BE2C (cell line): ENCODE measurements around the gene SLC43A1.

Experiments used
- DNase-seq: peaks from one replicate; pipeline ENCODE4 v3.0.0-alpha.2; 2020
- H3K27me3 ChIP-seq: fragments of 250-450 bp; sonication (Bioruptor Pico); 2 replicates; pipeline ENCODE4 v1.5.1; 2020; ENCODE audit warnings: mild to moderate bottlenecking
- H3K36me3 ChIP-seq: fragments of 250-450 bp; sonication (Bioruptor Pico); 2 replicates; pipeline ENCODE4 v1.5.1; 2020; ENCODE audit warnings: mild to moderate bottlenecking
- H3K4me1 ChIP-seq: fragments of 250-450 bp; sonication (Bioruptor Pico); 2 replicates; pipeline ENCODE4 v1.5.1; 2020
- H3K4me3 ChIP-seq: 2 replicates; pipeline ENCODE4 v1.5.1; 2011; ENCODE audit warnings: low read depth, low read length
- H3K9me3 ChIP-seq: fragments of 250-450 bp; sonication (Bioruptor Pico); 2 replicates; pipeline ENCODE4 v1.5.1; 2020
- TF ChIP-seq, protein P1 (sequence below): IDR thresholded peaks from 2 replicates; pipeline ENCODE4 v1.5.1; 2012; ENCODE audit warnings: mild to moderate bottlenecking, low read depth, low read length

SLC43A1 gene

DNA sequence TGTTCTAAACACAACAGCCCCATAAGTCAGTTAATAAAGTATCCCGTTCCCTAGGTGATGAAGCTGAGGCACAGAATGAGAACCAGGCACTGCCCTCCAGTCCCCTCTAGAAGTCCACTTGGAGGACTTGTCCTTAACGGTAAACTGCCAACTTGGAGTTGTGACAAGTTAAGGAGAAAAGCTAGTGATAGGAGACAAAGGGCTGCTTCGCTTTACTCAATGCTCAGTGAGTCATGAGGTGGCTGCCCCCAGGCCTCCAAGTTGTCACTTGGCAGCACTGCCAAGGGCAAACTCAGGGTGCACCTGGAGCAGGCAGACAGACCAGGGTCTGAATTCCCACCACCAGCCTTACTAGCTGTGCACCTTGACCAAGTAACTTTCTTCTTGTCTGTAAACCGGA, 13.5 kb downstream of the SLC43A1 start:
- H3K9me3 ChIP-seq, result no peaks in the 10 kb centered on the region
- no peak for DNase-seq
- no peaks in the 10 kb centered on the region for H3K36me3 ChIP-seq
- H3K4me3 ChIP-seq, result no peak overlapping the region
- no peaks in the 10 kb centered on the region for H3K27me3 ChIP-seq
- H3K4me1 ChIP-seq, result no peaks in the 10 kb centered on the region
- TF ChIP-seq, protein P1, sequence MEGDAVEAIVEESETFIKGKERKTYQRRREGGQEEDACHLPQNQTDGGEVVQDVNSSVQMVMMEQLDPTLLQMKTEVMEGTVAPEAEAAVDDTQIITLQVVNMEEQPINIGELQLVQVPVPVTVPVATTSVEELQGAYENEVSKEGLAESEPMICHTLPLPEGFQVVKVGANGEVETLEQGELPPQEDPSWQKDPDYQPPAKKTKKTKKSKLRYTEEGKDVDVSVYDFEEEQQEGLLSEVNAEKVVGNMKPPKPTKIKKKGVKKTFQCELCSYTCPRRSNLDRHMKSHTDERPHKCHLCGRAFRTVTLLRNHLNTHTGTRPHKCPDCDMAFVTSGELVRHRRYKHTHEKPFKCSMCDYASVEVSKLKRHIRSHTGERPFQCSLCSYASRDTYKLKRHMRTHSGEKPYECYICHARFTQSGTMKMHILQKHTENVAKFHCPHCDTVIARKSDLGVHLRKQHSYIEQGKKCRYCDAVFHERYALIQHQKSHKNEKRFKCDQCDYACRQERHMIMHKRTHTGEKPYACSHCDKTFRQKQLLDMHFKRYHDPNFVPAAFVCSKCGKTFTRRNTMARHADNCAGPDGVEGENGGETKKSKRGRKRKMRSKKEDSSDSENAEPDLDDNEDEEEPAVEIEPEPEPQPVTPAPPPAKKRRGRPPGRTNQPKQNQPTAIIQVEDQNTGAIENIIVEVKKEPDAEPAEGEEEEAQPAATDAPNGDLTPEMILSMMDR, result no peak

DNA sequence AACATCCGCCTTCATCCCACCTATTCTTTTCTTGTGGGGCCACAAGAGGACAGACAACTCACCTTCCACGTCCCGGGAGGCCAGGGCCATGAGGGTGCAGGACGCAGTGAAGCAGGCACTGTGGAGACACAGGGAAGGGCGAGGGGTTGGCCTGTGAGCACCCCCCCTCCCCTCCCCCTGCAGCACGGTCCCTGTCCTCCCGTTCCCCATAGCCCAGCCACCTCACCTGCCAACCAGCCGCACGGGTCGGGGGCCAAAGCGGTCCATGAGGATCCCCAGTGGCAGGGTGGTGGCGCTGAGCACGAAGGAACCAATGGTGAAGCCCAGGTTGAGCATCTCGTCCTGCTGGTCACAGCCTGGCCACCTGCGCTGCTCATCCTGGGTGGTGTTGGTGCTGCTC, 14.6 kb downstream of the SLC43A1 start:
- TF ChIP-seq, protein P1, result no peak
- Histone ChIP-seq H3K9me3 (no peaks in the 10 kb centered on the region), H3K4me1 (no peaks in the 10 kb centered on the region), H3K36me3 (no peaks in the 10 kb centered on the region), H3K27me3 (no peaks in the 10 kb centered on the region), H3K4me3 (no peak overlapping the region)
- DNase-seq, result no peak

DNA sequence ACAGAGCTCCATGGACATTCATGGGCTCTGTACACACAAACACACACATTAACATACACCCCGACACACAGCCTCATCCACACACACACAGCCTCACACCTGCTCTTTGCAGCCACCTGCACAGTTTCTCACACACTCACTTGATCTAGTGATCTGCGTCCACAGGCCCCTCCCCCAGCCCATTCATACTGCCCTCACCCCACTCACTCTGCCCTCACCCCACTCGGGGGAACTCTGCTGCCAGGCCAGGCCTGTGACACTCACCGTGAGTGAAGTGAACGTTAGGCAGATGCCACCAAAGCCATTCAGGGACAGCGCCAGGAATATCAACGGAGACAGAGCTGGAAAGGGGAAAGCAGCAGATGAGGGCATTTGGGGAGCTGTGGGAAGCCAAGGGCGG, 15.0 kb downstream of the SLC43A1 start:
- Histone ChIP-seq H3K36me3 (no peaks in the 10 kb centered on the region), H3K4me1 (no peaks in the 10 kb centered on the region), H3K27me3 (no peaks in the 10 kb centered on the region), H3K4me3 (no peak overlapping the region), H3K9me3 (no peaks in the 10 kb centered on the region)
- no peak for DNase-seq
- TF ChIP-seq, protein P1, result no peak

DNA sequence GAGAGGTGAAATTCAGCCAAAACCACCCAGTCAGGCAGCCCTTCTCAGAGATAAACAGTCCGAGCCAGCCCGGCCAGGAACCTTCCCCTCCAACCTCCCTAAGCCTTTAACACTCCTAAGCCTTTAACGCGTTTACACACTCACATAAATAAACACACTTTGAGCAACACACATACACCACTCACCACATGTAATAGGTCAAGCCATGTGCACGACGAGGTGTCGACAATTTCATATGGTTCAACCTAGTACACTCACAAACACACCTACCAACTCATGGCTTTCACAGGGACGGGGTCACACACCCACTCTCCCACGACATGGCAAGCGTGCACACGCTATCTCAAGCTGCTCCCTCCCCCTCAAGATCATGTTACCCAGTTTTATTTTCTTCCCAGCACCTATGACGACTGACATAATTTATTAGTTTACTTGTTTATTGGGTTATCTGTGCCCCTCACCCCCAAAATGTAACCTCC, 15.5 kb downstream of the SLC43A1 start:
- DNase-seq, result no peak
- Histone ChIP-seq H3K27me3 (no peaks in the 10 kb centered on the region), H3K4me1 (no peaks in the 10 kb centered on the region), H3K36me3 (no peaks in the 10 kb centered on the region), H3K4me3 (no peak overlapping the region), H3K9me3 (no peaks in the 10 kb centered on the region)
- TF ChIP-seq, protein P1, result no peak

DNA sequence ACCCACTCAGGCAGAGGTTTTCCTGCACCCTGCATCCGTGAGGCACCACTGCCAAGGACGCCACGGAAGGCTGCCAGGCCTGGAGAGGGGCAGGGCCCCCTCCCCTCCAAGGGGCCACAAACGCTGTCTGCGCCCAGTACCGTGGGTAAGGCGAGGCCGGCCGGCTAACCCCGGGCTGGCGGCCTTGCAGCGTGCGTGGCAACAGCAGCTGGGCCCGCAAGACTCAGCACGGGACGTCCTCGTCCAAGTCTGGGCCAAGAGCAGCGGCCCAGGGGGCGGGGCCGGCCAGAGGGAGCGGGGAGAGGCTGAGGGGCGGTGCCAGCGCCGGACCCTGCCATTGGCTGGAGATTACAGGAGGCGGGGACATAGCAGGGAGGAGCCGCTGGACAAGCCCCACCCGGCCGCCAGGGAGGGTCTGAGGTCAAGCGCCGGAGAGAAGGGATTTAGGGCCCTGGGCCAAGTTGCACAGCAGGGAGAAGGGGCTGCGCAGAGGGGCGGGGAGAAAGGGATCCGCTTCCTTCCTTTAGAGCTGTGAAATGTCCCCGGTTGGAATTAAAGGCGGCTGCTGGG, 16.0 kb downstream of the SLC43A1 start:
- DNase-seq, result peak; percentile 92
- Histone ChIP-seq H3K4me3 (no peak overlapping the region), H3K27me3 (no peaks in the 10 kb centered on the region), H3K4me1 (no peaks in the 10 kb centered on the region), H3K36me3 (no peaks in the 10 kb centered on the region), H3K9me3 (no peaks in the 10 kb centered on the region)
- TF ChIP-seq, protein P1, result no peak

DNA sequence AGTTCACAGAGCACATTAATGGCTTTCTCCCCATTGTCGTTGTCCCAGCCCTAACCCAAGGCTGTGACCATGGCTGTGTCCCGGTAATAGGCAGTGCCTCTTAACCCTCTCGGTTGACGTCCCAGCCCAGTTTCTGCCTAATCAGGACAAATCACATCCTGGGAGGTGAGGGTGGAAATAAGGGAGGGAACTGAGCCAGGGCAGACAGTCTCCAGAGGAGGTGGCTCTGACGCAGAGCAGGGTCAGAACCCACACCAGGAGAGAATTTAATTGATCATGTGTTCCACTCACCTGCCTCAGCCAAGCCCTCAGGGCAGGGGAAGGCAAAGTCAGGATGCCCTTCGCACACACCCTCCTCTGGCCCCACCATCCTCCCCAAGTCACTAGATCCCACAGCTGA, 17.0 kb downstream of the SLC43A1 start:
- H3K4me1 ChIP-seq, result no peaks in the 10 kb centered on the region
- DNase-seq, result no peak
- no peaks in the 10 kb centered on the region for H3K36me3 ChIP-seq
- TF ChIP-seq, protein P1, result no peak
- no peaks in the 10 kb centered on the region for H3K27me3 ChIP-seq
- H3K9me3 ChIP-seq, result no peaks in the 10 kb centered on the region
- no peak overlapping the region for H3K4me3 ChIP-seq
